ENCODE data around the gene NECTIN2.

DNA sequence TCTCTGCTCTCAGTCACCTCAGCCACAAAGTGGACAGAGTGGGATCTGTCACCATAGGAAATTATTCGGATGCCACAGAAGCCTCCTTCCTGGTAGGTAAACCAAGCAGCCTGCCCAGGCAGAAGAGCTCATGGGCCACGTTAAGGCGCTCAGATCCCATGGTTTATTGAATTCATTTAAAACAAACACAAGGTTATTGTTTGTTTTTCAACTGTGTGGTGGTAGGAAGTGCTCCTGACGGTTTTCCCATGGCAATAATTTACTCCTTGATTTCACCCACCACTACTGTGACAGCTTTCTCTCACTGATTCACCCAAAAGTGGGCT, 22.8 kb upstream of the NECTIN2 start:
- TF ChIP-seq, protein P1, sequence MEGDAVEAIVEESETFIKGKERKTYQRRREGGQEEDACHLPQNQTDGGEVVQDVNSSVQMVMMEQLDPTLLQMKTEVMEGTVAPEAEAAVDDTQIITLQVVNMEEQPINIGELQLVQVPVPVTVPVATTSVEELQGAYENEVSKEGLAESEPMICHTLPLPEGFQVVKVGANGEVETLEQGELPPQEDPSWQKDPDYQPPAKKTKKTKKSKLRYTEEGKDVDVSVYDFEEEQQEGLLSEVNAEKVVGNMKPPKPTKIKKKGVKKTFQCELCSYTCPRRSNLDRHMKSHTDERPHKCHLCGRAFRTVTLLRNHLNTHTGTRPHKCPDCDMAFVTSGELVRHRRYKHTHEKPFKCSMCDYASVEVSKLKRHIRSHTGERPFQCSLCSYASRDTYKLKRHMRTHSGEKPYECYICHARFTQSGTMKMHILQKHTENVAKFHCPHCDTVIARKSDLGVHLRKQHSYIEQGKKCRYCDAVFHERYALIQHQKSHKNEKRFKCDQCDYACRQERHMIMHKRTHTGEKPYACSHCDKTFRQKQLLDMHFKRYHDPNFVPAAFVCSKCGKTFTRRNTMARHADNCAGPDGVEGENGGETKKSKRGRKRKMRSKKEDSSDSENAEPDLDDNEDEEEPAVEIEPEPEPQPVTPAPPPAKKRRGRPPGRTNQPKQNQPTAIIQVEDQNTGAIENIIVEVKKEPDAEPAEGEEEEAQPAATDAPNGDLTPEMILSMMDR (IDR thresholded peaks at IDR 0.05; ENCODE audit: insufficient read depth, low read depth, low read length) = no peak
- no peak for TF ChIP-seq EZH2 (IDR thresholded peaks at IDR 0.05; ENCODE audit: insufficient read depth, low read length)

Measured in astrocyte (in vitro differentiated cells and primary cell).